Keratinocyte (primary cell): ENCODE data around the gene FAM13A. TPM values are rescaled to one million over a fixed set of nuclear protein-coding genes. Genes with fewer than 3 reads are reported as not detected.

Source experiments
- DNase-seq: peaks from one replicate; pipeline ENCODE4 v3.0.0-alpha.2; 2011; ENCODE audit warnings: low read depth, missing footprints, low spot score
- FAIRE-seq: peaks from 2 replicates; lab custom pipeline; 2011; peaks lifted over from hg19 to GRCh38; lab: Jason Lieb, UNC
- H2AFZ ChIP-seq: 2 replicates; pipeline ENCODE4 v1.6.0; 2012; ENCODE audit warnings: low read length, control low read depth, inconsistent platforms; ENCODE audit not compliant: control insufficient read depth
- H3K27ac ChIP-seq: 2 replicates; pipeline ENCODE4 v1.5.1; 2011; ENCODE audit warnings: low read length; ENCODE audit not compliant: control insufficient read depth, insufficient read depth
- H3K27me3 ChIP-seq: 3 replicates; pipeline ENCODE4 v1.6.0; 2011; ENCODE audit warnings: low read length; ENCODE audit not compliant: control insufficient read depth, insufficient read depth; ENCODE audit errors: extremely low read depth
- H3K36me3 ChIP-seq, 2 experiments: 2 replicates in 1 of 2; 3 replicates in 1 of 2; pipeline ENCODE4 v1.5.1; 2011; ENCODE audit warnings: low read length in 2 of 2, mild to moderate bottlenecking in 1 of 2; ENCODE audit not compliant: control insufficient read depth in 2 of 2, insufficient read depth in 2 of 2; ENCODE audit errors: extremely low read depth in 1 of 2
- H3K4me1 ChIP-seq: 3 replicates; pipeline ENCODE4 v1.5.1; 2011; ENCODE audit warnings: low read length; ENCODE audit not compliant: control insufficient read depth, insufficient read depth; ENCODE audit errors: extremely low read depth
- H3K4me2 ChIP-seq: 3 replicates; pipeline ENCODE4 v1.6.0; 2011; ENCODE audit warnings: low read depth, low read length; ENCODE audit not compliant: control insufficient read depth, insufficient read depth; ENCODE audit errors: extremely low read depth
- H3K4me3 ChIP-seq, 3 experiments: fragments of 200-600 bp in 1 of 3; sonication (generic) in 1 of 3; 2 replicates in 2 of 3; 3 replicates in 1 of 3; pipeline ENCODE4 v1.5.1; 2011 to 2016; ENCODE audit warnings: low read length in 3 of 3, mild to moderate bottlenecking in 3 of 3, control low read depth in 2 of 3, inconsistent platforms in 1 of 3, low read depth in 1 of 3, mixed read lengths in 1 of 3, mixed run types in 1 of 3, moderate library complexity in 1 of 3; ENCODE audit not compliant: control insufficient read depth in 2 of 3, insufficient read depth in 2 of 3; ENCODE audit errors: extremely low read depth in 1 of 3
- H3K79me2 ChIP-seq: 2 replicates; pipeline ENCODE4 v1.6.0; 2012; ENCODE audit warnings: low read length; ENCODE audit not compliant: control insufficient read depth, insufficient read depth
- H3K9ac ChIP-seq: 3 replicates; pipeline ENCODE4 v1.6.0; 2011; ENCODE audit warnings: low read length; ENCODE audit not compliant: control insufficient read depth, insufficient read depth; ENCODE audit errors: extremely low read depth
- H3K9me1 ChIP-seq: 3 replicates; pipeline ENCODE4 v1.6.0; 2011; ENCODE audit warnings: low read length; ENCODE audit not compliant: control insufficient read depth, insufficient read depth; ENCODE audit errors: extremely low read depth
- H3K9me3 ChIP-seq: 2 replicates; pipeline ENCODE4 v1.5.1; 2012; ENCODE audit warnings: low read depth, low read length; ENCODE audit not compliant: control insufficient read depth
- H4K20me1 ChIP-seq: 3 replicates; pipeline ENCODE4 v1.6.0; 2011; ENCODE audit warnings: low read length; ENCODE audit not compliant: control insufficient read depth, insufficient read depth; ENCODE audit errors: extremely low read depth
- CTCF ChIP-seq, 3 experiments: IDR thresholded peaks in 1 of 3; conservative IDR thresholded peaks in 1 of 3; optimal IDR thresholded peaks in 1 of 3; 2 replicates in 2 of 3; 3 replicates in 1 of 3; pipeline versions ENCODE3 to v1.5.1; 2011; ENCODE audit warnings: low read length in 3 of 3, mild to moderate bottlenecking in 3 of 3, moderate library complexity in 2 of 3, control low read depth in 1 of 3, inconsistent platforms in 1 of 3; ENCODE audit not compliant: insufficient read depth in 2 of 3; ENCODE audit errors: extremely low read depth in 1 of 3
- EZH2 ChIP-seq: IDR thresholded peaks from one replicate; pipeline ENCODE4 v1.6.1; 2012; ENCODE audit warnings: inconsistent platforms, mild to moderate bottlenecking, low read length, moderate library complexity
- dilution Hi-C: fragments of 300-500 bp; cut with MboI; formaldehyde crosslinking; loops from one replicate; pipeline ENCODE4 v1.7.0; 2020; ENCODE audit warnings: low sequenced_read_pairs; ENCODE audit not compliant: extremely low pct_ligation_motif_present
- polyA plus RNA-seq, 5 experiments: library from polyadenylated mRNA; depleted of rRNA in 3 of 5; stranded (reverse) in 3 of 5; stranded (forward) in 1 of 5; unstranded in 1 of 5; fragments of >200 nt; gene quantifications; 1 replicate in 1 of 5; 2 replicates in 3 of 5; 3 replicates in 1 of 5; pipeline versions ENCODE4 v1.2.1 to v1.2.3, GENCODE V29; 2011 to 2012; ENCODE audit warnings: missing spikeins in 2 of 5, low read depth in 1 of 5, low replicate concordance in 1 of 5

The FAM13A gene
- polyA plus RNA-seq, 1 donor (not counting 4 experiments of a cell fraction or from before 2014, with no cell fraction given), result 6.0 TPM

GRCh38 chr4:88761861-88762523 lies 295.0 kb downstream of the FAM13A start:
- no peak overlapping the region for H3K4me2 ChIP-seq
- no peaks in the 10 kb centered on the region for H4K20me1 ChIP-seq
- no peaks in the 10 kb centered on the region for H3K4me1 ChIP-seq
- no peaks in the 10 kb centered on the region for H3K9me1 ChIP-seq
- no peak for TF ChIP-seq EZH2
- no peak overlapping the region for H3K9ac ChIP-seq
- H3K79me2 ChIP-seq, result no peaks in the 10 kb centered on the region
- no peaks in the 10 kb centered on the region for H3K27me3 ChIP-seq
- DNase-seq (no peak), FAIRE-seq (no peak)
- H3K4me3 ChIP-seq, result no peak overlapping the region
- no peak overlapping the region for H3K27ac ChIP-seq
- no peaks in the 10 kb centered on the region for H3K9me3 ChIP-seq
- dilution Hi-C loops, result no loop called here
- no peak overlapping the region for H2AFZ ChIP-seq
- H3K36me3 ChIP-seq, result no peaks in the 10 kb centered on the region

- TF ChIP-seq EZH2 (no peak), CTCF (optimal IDR thresholded peaks at IDR 0.05 in 1 of 3, IDR thresholded peaks at IDR 0.05 in 1 of 3, conservative IDR thresholded peaks at IDR 0.05 in 1 of 3; ENCODE audit: extremely low read depth in 1 of 3, insufficient read depth in 2 of 3, low read length in 3 of 3) (no peak)
- Histone ChIP-seq H3K9ac (no peak overlapping the region), H3K4me1 (no peaks in the 10 kb centered on the region), H3K9me3 (no peaks in the 10 kb centered on the region), H3K4me2 (no peak overlapping the region), H3K4me3 (no peak overlapping the region), H3K27ac (no peak overlapping the region), H3K36me3 (no peaks in the 10 kb centered on the region), H4K20me1 (no peaks in the 10 kb centered on the region), H3K79me2 (no peaks in the 10 kb centered on the region), H3K9me1 (no peaks in the 10 kb centered on the region), H2AFZ (no peak overlapping the region), H3K27me3 (no peaks in the 10 kb centered on the region)
- DNase-seq (no peak), FAIRE-seq (no peak)
- dilution Hi-C loops, result no loop called here
Observed at GRCh38 chr4:88761342-88761741, 295.6 kb downstream of the FAM13A start.

- no peak overlapping the region for H3K27ac ChIP-seq
- no peak overlapping the region for H3K4me3 ChIP-seq
- no peaks in the 10 kb centered on the region for H4K20me1 ChIP-seq
- H3K27me3 ChIP-seq, result no peaks in the 10 kb centered on the region
- no peak overlapping the region for H3K4me2 ChIP-seq
- no peaks in the 10 kb centered on the region for H3K36me3 ChIP-seq
- no peaks in the 10 kb centered on the region for H3K9me1 ChIP-seq
- H3K4me1 ChIP-seq, result no peaks in the 10 kb centered on the region
- no peak overlapping the region for H3K9ac ChIP-seq
- no peak overlapping the region for H2AFZ ChIP-seq
- FAIRE-seq, result no peak
- H3K9me3 ChIP-seq, result no peaks in the 10 kb centered on the region
- H3K79me2 ChIP-seq, result no peaks in the 10 kb centered on the region
- DNase-seq, result no peak
- no peak for TF ChIP-seq EZH2
- TF ChIP-seq CTCF (optimal IDR thresholded peaks at IDR 0.05 in 1 of 3, IDR thresholded peaks at IDR 0.05 in 1 of 3, conservative IDR thresholded peaks at IDR 0.05 in 1 of 3; ENCODE audit: extremely low read depth in 1 of 3, insufficient read depth in 2 of 3, low read length in 3 of 3), result no peak
- dilution Hi-C loops, result no loop called here
Observed at GRCh38 chr4:88759895-88760290, 297.1 kb downstream of the FAM13A start.
